GM12873 (cell line): ENCODE data around the gene CARTPT.

Source experiments
- CTCF ChIP-seq: IDR thresholded peaks from 2 replicates; pipeline ENCODE4 v1.5.1; 2012; ENCODE audit warnings: low read depth, mild to moderate bottlenecking, moderate library complexity, low read length, control low read depth; ENCODE audit not compliant: insufficient read depth; ENCODE audit errors: missing control alignments

The CARTPT gene

GRCh38 chr5:71695071-71695470, 24.0 kb upstream of the CARTPT start:
- no peak for TF ChIP-seq CTCF

- TF ChIP-seq CTCF: no peak
Measured at GRCh38 chr5:71695595-71695994, 23.5 kb upstream of the CARTPT start.

- TF ChIP-seq CTCF: peak; percentile 54
Measured at GRCh38 chr5:71697967-71698366, 21.1 kb upstream of the CARTPT start.

GRCh38 chr5:71699233-71699632, 19.8 kb upstream of the CARTPT start:
- no peak for TF ChIP-seq CTCF

GRCh38 chr5:71699751-71700150, 19.3 kb upstream of the CARTPT start:
- TF ChIP-seq CTCF: no peak

- no peak for TF ChIP-seq CTCF
Measured at GRCh38 chr5:71700803-71701202, 18.3 kb upstream of the CARTPT start.

- no peak for TF ChIP-seq CTCF
Measured at GRCh38 chr5:71701407-71701806, 17.7 kb upstream of the CARTPT start.
